Fibroblast of lung (primary cell): Measurements from ENCODE around the gene DIAPH1. TPM values are rescaled to one million over a fixed set of nuclear protein-coding genes. Genes with fewer than 3 reads are reported as not detected.

ENCODE experiments used
- DNase-seq, 2 donors: peaks; one replicate each; pipeline versions ENCODE4 v3.0.0 to v3.0.0-alpha.2; 2010; ENCODE audit warnings: low read depth in 2 of 2
- H2AFZ ChIP-seq: 2 replicates; pipeline ENCODE4 v1.5.1; 2012; ENCODE audit warnings: low read length, control low read depth, inconsistent platforms
- H3K27ac ChIP-seq: 2 replicates; pipeline ENCODE4 v1.5.1; 2011; ENCODE audit warnings: low read length, control low read depth; ENCODE audit not compliant: insufficient read depth
- H3K27me3 ChIP-seq: 2 replicates; pipeline ENCODE4 v1.5.1; 2011; ENCODE audit warnings: mild to moderate bottlenecking, low read length; ENCODE audit not compliant: control insufficient read depth, insufficient read depth
- H3K36me3 ChIP-seq: 2 replicates; pipeline ENCODE4 v1.5.1; 2011; ENCODE audit warnings: low read length; ENCODE audit not compliant: control insufficient read depth, insufficient read depth
- H3K4me1 ChIP-seq: 2 replicates; pipeline ENCODE4 v1.5.1; 2011; ENCODE audit warnings: low read length; ENCODE audit not compliant: control insufficient read depth, insufficient read depth; ENCODE audit errors: extremely low read depth
- H3K4me2 ChIP-seq: 2 replicates; pipeline ENCODE4 v1.5.1; 2011; ENCODE audit warnings: low read length, control low read depth; ENCODE audit not compliant: insufficient read depth; ENCODE audit errors: extremely low read depth
- H3K4me3 ChIP-seq, 4 experiments: fragments of 200-600 bp in 1 of 4; sonication (generic) in 1 of 4; replicated peaks in 1 of 4; 2 replicates each; pipeline ENCODE4 v1.5.1; 2011 to 2016; ENCODE audit warnings: low read length in 4 of 4, low read depth in 3 of 4, mild to moderate bottlenecking in 3 of 4, control low read depth in 2 of 4, inconsistent platforms in 1 of 4, mixed read lengths in 1 of 4; ENCODE audit not compliant: insufficient read depth in 1 of 4; ENCODE audit errors: control extremely low read depth in 1 of 4
- H3K79me2 ChIP-seq: 2 replicates; pipeline ENCODE4 v1.5.1; 2012; ENCODE audit warnings: mild to moderate bottlenecking, low read length, inconsistent platforms; ENCODE audit not compliant: control insufficient read depth, insufficient read depth
- H3K9ac ChIP-seq: 2 replicates; pipeline ENCODE4 v1.5.1; 2011; ENCODE audit warnings: mild to moderate bottlenecking, low read length, control low read depth; ENCODE audit not compliant: insufficient read depth
- H3K9me3 ChIP-seq: 2 replicates; pipeline ENCODE4 v1.5.1; 2012; ENCODE audit warnings: low read depth, low read length; ENCODE audit not compliant: control insufficient read depth, insufficient read depth
- H4K20me1 ChIP-seq: 2 replicates; pipeline ENCODE4 v1.5.1; 2011; ENCODE audit warnings: low read length; ENCODE audit not compliant: control insufficient read depth, insufficient read depth; ENCODE audit errors: extremely low read depth
- CTCF ChIP-seq, 2 donors: IDR thresholded peaks in 1 of 2; conservative IDR thresholded peaks in 1 of 2; 1 replicate in 1 of 2; 2 replicates in 1 of 2; pipeline ENCODE4 v1.5.1; 2011 to 2012; ENCODE audit warnings: low read length in 2 of 2, control low read depth in 1 of 2, inconsistent platforms in 1 of 2, low read depth in 1 of 2, mild to moderate bottlenecking in 1 of 2
- EZH2 ChIP-seq: IDR thresholded peaks from 2 replicates; pipeline ENCODE4 v1.5.1; 2012; ENCODE audit warnings: low read length, control low read depth, mild to moderate bottlenecking; ENCODE audit errors: missing control alignments
- polyA plus RNA-seq, 2 donors: library from polyadenylated mRNA; depleted of rRNA in 1 of 2; stranded (reverse) in 1 of 2; unstranded in 1 of 2; fragments of >200 nt; gene quantifications; 2 replicates each; pipeline ENCODE4 v1.2.1, GENCODE V29; 2011 to 2012; ENCODE audit warnings: missing spikeins in 1 of 2
- total RNA-seq: library from RNA; depleted of rRNA; stranded (reverse); fragments of >200 nt; gene quantifications from 2 replicates; pipeline ENCODE4 v1.2.1, GENCODE V29; 2014

DIAPH1 gene
- total and polyA plus RNA-seq, 2 donors (not counting 1 experiment from before 2014, with no cell fraction given): 21.1 to 30.9 TPM

- no peak for TF ChIP-seq CTCF (conservative IDR thresholded peaks at IDR 0.05 in 1 of 2, IDR thresholded peaks at IDR 0.05 in 1 of 2; ENCODE audit: low read depth in 1 of 2, low read length in 2 of 2)
- no peak for TF ChIP-seq EZH2
These were observed 4.8 kb upstream of the DIAPH1 start for GRCh38 chr5:141623611-141624010.

GRCh38 chr5:141623186-141623585 is 4.4 kb upstream of the DIAPH1 start:
- no peaks in the 10 kb centered on the region for H3K4me1 ChIP-seq
- H2AFZ ChIP-seq: no peak overlapping the region
- H3K9ac ChIP-seq: no peak overlapping the region
- H4K20me1 ChIP-seq: no peaks in the 10 kb centered on the region
- H3K27me3 ChIP-seq: no peaks in the 10 kb centered on the region
- no peaks in the 10 kb centered on the region for H3K9me3 ChIP-seq
- TF ChIP-seq EZH2: no peak
- TF ChIP-seq CTCF (conservative IDR thresholded peaks at IDR 0.05 in 1 of 2, IDR thresholded peaks at IDR 0.05 in 1 of 2; ENCODE audit: low read depth in 1 of 2, low read length in 2 of 2): no peak
- peaks cover 4% of the 10 kb centered on the region for H3K79me2 ChIP-seq
- H3K4me3 ChIP-seq: no peak overlapping the region
- H3K36me3 ChIP-seq: peaks cover 12% of the 10 kb centered on the region
- DNase-seq: no peak
- no peak overlapping the region for H3K4me2 ChIP-seq
- no peak overlapping the region for H3K27ac ChIP-seq

More at GRCh38 chr5:141623611-141624010, 4.8 kb upstream of the DIAPH1 start:
- DNase-seq: no peak
- Histone ChIP-seq H3K27me3 (no peaks in the 10 kb centered on the region), H3K4me3 (no peak overlapping the region), H3K4me1 (no peaks in the 10 kb centered on the region), H3K9me3 (no peaks in the 10 kb centered on the region), H3K36me3 (peaks cover 12% of the 10 kb centered on the region), H3K4me2 (no peak overlapping the region), H3K27ac (no peak overlapping the region), H3K79me2 (no peaks in the 10 kb centered on the region), H2AFZ (no peak overlapping the region), H4K20me1 (no peaks in the 10 kb centered on the region), H3K9ac (no peak overlapping the region)

GRCh38 chr5:141618030-141618803 is 583 bp downstream of the DIAPH1 start:
- H3K36me3 ChIP-seq: peaks cover 4% of the 10 kb centered on the region
- no peaks in the 10 kb centered on the region for H3K27me3 ChIP-seq
- H3K9ac ChIP-seq: peak overlapping the region; percentile 88
- DNase-seq: peak in 1 of 2 donors; percentile 29
- H3K79me2 ChIP-seq: peaks cover 45% of the 10 kb centered on the region
- H3K9me3 ChIP-seq: no peaks in the 10 kb centered on the region
- TF ChIP-seq CTCF (conservative IDR thresholded peaks at IDR 0.05 in 1 of 2, IDR thresholded peaks at IDR 0.05 in 1 of 2; ENCODE audit: low read depth in 1 of 2, low read length in 2 of 2) (no peak), EZH2 (no peak)
- peak overlapping the region; percentile 81 for H3K27ac ChIP-seq
- H3K4me2 ChIP-seq: peak overlapping the region; percentile 71
- no peaks in the 10 kb centered on the region for H3K4me1 ChIP-seq
- H2AFZ ChIP-seq: peak overlapping the region; percentile 47
- peak overlapping the region; percentile 79 to 82 (median 80) for H3K4me3 ChIP-seq
- H4K20me1 ChIP-seq: no peaks in the 10 kb centered on the region
